ENCODE data around the gene GRIN2B.

The GRIN2B gene

DNA sequence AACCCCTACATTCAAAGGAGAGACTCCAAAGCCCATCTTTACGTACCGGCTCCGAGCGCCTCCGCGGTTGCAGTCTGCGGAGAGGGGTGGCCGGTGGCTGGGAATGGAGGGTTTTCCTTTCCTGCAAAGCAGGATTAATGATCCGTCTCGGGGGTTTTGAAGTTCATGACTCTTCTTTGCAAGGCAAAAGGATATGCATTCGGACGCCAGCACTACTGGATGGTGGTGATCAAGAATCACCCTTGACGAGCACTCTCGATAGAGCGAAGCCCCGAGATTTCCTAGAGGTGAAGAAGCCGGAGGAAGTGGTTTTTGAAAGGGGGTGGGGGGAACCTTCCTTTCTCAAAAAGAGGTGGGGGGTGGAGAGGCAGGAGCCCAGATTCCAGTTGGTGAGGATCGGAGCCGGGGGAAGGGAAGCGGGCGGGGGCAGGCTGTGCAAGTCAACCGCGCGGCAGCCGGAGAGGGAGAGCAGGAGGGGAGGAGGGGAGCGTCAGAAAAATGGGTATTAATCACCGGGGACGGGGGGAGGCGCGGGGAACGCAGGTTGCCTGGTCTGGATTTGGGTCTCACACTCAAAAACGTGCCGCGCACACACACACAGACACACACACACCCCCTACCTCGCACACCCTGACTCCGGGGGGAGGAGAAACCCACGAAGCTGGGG lies at the start of gene GRIN2B:
Gene GRIN2B, minus strand, starts transcription at position 307 of the 667 bp plus-strand sequence. CDS start 115,394 bp downstream, outside the sequence.
- no peak for DNase-seq

DNA sequence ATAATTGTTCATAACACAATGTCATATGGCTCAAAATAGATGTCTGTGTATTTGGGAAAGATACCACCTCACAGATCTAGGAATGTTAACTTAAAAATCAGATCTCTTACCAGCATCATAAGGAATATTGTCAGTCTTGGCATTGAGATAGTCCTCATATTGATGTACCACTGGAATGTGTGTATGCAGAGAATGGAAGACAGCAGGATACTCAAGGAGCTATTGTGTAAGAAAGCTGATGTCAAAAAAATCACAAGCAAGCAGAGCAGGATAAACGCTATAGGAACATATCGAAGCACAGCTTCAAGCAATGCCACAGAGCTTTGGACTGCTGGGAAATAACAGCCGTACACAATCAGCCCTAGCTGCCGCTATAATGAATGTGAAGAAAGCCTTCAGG lies 45.1 kb upstream of the GRIN2B start:
- no peak for DNase-seq

DNA sequence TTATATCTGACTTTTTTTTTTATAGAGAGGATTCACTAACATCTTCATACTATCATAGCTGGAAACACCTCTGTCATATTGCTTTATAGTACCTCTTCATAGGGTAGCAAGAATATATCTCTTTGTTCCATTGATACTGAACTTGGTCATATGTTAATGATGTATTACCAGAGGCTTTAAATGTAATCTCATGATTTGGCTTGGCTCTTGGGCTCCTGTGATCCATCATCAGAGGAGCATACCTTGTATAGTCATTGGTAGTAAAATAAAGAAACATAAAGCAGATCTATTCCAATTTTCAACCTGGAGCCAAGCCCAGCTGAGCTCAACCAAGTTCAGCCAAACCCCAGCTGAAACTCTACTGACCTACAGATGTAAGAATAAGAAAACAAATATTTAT lies 43.2 kb upstream of the GRIN2B start:
- no peak for DNase-seq

GRCh38 chr12:14018080-14018479 lies 36.7 kb upstream of the GRIN2B start:
- DNase-seq = no peak

DNA sequence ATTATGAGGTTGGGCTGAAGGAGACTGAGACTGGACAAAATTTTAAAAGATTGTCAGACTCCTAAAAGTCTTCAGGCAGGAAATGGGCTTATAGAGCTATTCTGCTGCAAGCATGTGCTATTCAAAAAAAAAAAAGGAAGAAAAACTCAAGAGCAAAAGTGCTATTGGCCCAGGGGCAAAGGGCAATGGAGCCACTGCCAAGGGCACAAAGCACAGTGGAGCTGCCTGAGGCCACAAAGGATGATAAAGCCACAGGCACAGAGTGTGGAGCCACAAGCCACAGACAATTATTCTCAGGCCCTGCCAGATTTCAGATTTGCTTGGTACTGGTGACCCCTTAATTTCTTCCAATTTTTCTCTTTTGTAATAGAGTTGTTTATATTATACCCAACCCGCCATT lies 29.6 kb upstream of the GRIN2B start:
- DNase-seq = no peak

DNA sequence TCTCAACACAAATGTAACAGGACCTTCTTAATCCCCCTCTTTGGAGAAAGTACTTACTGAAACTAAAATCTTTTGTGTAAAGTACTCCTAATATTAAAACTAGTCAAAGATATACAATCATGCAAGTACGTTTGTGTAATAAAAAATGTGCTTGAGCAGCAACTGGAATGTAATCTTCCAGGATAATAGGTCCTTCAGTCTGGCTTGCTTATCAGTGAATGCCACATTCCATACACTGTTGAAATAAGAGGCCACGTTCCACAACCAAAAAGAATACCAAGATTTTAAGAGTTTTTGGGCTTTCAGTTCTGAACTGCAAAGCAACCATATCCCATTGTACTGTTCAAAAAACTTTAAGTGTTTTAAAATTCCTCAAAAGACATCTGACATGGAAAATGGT lies 26.2 kb upstream of the GRIN2B start:
- no peak for DNase-seq

- DNase-seq = no peak
Measured at GRCh38 chr12:13992585-13992984, 11.2 kb upstream of the GRIN2B start.

DNA sequence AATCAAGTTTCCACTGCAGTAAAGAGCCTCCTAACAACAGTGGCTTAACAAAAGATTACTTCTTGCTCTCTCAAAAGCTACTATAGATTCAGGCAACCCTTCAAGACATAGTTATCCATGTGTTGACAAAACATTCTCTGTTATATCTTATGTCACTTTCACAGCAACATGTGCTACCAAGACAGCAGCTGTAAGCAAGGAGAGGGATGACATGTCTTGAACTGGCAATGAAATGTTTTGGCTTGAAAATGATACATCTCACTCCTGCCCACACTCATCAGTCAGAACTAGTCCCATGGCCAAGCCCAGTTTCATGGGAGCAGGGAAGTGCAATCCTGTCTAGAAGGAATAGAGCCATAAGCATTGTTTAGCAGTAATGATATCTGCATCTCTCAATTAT lies 10.7 kb upstream of the GRIN2B start:
- DNase-seq = no peak

- DNase-seq = no peak
Measured at GRCh38 chr12:13986031-13986430, 4.6 kb upstream of the GRIN2B start.

GRCh38 chr12:13981990-13982389 lies 588 bp upstream of the GRIN2B start:
- DNase-seq = no peak

GRCh38 chr12:13980538-13981295 lies 685 bp downstream of the GRIN2B start:
- DNase-seq = no peak

GRCh38 chr12:13979772-13980378 lies 1.5 kb downstream of the GRIN2B start:
- no peak for DNase-seq

GRCh38 chr12:13978876-13979275 lies 2.5 kb downstream of the GRIN2B start:
- no peak for DNase-seq

GRCh38 chr12:13976880-13977279 lies 4.5 kb downstream of the GRIN2B start:
- DNase-seq = no peak

GRCh38 chr12:13976028-13976584 lies 5.3 kb downstream of the GRIN2B start:
- no peak for DNase-seq

- DNase-seq = no peak
Measured at GRCh38 chr12:13973996-13974395, 7.4 kb downstream of the GRIN2B start.

DNA sequence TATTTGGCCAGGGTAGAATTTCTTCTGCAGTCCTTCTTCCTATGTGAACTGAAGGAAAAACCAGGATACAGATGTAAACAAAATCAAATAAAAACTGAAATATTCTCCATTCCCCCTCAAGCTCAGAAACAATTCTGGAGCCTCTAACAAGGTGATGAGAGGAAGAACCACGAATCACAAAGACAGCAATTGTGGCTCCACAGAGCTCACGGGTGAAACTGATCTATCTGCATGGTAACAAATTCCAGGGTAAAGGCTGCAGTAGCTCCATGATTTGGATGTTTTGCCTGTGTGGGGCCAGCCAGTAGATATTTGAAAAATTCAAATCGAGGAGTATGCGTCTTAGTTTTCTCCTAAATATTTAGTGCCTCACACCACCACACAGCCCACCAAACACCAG lies 10.6 kb downstream of the GRIN2B start:
- no peak for DNase-seq

DNA sequence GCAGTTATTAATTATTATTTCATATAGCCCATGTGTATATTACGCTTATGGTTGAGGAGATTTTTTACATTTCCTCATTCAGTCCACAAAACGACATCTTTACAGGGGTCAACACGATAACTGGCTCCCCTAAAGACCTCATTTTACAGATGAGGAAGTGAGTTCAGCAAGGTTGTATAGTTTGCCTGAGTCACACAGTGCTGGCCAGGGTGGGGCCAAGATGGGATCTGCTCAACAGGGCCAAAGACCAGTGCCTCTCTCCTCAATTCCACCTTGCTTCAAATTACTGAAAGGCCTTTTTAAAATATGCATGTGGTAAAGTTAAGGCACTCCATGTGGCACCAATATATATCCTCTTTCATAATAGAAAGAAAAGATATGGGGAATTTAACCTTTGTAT lies 13.1 kb downstream of the GRIN2B start:
- no peak for DNase-seq

DNA sequence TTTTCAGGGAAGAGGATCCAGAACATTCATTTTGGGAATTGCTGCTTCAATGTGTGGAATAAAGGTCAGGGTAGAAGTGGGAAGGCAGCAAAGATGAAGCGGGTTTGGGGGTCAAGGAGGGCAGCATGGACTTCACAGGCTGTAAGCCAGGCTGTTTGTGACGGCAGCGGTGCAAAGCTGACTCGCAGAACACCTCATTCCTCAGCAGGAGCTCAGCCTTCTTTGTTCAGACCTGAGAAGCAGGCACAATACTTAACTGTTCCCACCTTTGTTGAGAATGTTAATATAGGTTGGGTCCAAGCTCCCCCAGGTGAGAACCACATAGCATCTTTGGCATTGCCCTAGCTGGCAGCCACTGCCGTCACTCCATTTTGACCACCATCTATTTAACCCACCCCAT lies 16.7 kb downstream of the GRIN2B start:
- DNase-seq = no peak

DNA sequence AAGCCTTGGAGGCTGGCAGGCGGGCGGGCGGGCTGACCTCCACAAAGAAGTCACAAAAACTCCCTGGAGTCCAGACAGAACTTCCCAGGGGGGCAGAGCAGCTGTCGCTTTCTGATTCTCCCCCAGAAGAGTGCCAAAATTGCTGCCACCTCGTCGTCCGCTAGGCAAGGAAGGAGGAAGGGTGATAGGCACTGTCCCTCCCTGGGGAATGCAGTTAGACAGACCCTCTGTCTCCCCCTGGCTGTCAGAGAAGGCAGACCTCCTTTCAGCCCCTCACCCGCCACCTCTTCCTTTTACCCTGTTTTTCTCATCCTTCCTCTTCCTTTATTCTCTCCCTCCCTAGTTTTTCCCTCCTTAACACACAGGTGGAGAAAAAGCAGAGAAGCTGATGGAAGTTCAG lies 18.7 kb downstream of the GRIN2B start:
- no peak for DNase-seq

DNA sequence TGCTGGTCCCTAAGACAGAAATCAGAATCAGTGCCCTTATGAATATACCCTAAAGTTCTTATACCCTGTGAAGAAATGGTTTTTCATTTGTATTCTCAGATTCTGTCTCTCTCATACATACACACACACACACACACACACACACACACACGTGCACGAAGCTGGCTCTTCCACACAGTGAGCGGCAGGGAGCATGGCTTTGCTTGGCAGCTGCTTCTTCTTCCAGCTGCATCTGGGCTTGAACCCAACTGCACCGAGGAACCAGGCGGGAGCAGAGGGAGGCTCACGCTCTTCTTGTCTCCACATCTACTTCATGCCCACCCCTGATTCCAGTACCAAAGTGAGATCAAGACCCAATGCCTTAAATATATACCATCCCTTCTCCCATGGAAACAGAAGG lies 19.4 kb downstream of the GRIN2B start:
- DNase-seq = no peak

DNA sequence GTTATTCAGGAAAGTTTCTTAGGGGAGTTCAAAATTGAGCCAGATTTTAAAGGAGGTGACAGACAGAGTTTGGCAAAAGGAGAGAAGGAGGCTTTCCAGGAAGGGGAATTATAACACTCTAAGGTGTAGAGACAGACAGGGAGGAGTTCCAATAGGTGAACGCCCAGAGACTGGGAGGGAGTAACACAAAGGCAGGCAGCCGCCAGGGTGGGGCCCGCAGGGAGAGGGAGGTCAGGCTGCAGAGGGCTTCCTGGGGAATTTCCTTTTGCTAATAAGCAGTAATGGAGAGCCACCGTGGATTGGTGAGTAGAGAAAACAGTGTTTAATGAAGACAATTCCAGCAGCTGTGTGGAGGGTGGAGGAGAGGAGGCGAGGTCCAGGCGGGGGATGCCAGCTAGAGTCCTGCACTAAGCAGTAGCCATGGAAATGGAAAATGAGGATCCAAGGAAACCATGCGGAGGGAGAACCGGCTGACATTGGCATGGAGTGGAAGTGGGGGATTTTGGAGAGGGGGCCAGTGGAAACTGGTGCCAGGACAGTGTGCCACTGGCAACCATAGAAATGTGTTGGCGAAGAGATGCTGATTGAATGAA lies 22.2 kb downstream of the GRIN2B start:
- DNase-seq = no peak

DNA sequence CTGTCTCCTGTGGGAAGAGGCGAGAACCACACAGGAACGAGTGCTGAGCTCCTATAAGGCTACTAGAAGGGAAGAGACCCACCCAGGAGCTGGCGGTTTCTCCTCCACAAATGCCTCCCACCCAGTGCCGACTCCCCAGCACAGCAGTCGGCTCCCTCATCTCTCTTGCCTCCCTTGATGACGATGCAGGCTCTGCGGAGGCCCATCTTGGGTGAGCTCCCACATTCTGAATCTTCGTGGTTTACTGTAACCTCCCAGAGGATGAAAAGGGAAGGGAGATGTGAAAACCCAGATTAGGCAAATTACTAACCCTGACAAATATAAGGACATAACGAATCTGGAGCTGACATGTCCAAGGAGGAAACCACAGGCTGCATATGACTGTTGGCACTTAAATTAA lies 23.8 kb downstream of the GRIN2B start:
- DNase-seq = no peak
